Measurements from ENCODE around the gene DEPDC7.

The DEPDC7 gene

DNA sequence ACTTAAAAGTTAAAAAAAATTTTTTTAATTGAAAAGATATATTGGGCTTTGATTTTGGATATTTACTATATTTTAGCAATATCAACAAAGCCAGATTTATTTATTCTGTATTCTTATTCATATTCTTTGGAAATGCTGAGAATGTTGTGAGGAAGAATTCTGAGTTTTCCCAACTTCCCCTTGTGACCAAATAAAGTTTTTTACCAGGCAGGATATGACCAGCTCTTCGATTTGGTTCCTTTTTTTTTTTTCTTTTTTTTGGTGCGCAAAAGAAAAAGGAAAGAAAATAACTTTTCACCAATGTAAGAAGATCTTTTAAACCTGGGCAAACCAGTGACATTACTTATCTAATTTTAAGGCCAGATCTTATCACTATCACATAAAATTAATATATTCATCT lies 36.6 kb downstream of the DEPDC7 start:
- DNase-seq (ENCODE audit: extremely low spot score), result no peak
- ChIA-PET CTCF (interaction anchor here (1.6 to 7.1 kb wide), 2 partner anchors 12 to 13 kb away, joined by 4 to 44 read pairs; no protein-coding TSS in a partner anchor), POLR2A (no interaction called here)
- TF ChIP-seq, protein P1, sequence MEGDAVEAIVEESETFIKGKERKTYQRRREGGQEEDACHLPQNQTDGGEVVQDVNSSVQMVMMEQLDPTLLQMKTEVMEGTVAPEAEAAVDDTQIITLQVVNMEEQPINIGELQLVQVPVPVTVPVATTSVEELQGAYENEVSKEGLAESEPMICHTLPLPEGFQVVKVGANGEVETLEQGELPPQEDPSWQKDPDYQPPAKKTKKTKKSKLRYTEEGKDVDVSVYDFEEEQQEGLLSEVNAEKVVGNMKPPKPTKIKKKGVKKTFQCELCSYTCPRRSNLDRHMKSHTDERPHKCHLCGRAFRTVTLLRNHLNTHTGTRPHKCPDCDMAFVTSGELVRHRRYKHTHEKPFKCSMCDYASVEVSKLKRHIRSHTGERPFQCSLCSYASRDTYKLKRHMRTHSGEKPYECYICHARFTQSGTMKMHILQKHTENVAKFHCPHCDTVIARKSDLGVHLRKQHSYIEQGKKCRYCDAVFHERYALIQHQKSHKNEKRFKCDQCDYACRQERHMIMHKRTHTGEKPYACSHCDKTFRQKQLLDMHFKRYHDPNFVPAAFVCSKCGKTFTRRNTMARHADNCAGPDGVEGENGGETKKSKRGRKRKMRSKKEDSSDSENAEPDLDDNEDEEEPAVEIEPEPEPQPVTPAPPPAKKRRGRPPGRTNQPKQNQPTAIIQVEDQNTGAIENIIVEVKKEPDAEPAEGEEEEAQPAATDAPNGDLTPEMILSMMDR (IDR thresholded peaks at IDR 0.05; ENCODE audit: control extremely low read depth, extremely low read depth, low read depth, missing control alignments), result no peak

GRCh38 chr11:33055375-33055774 lies 39.7 kb downstream of the DEPDC7 start:
- ChIA-PET POLR2A (interaction anchor here (0.6 kb wide), 1 partner anchor 1980 kb away, joined by 4 read pairs; no protein-coding TSS in a partner anchor), CTCF (interaction anchor here (1.2 to 7.1 kb wide), 5 partner anchors 9 to 161 kb away, joined by 3 to 44 read pairs (median 3); no protein-coding TSS in a partner anchor)
- TF ChIP-seq, protein P1 (IDR thresholded peaks at IDR 0.05; ENCODE audit: control extremely low read depth, extremely low read depth, low read depth, missing control alignments), result no peak
- no peak for DNase-seq (ENCODE audit: extremely low spot score)

GRCh38 chr11:33057284-33057683 lies 41.6 kb downstream of the DEPDC7 start:
- TF ChIP-seq, protein P1 (IDR thresholded peaks at IDR 0.05; ENCODE audit: control extremely low read depth, extremely low read depth, low read depth, missing control alignments), result no peak
- ChIA-PET CTCF (no interaction called here), POLR2A (no interaction called here)
- no peak for DNase-seq (ENCODE audit: extremely low spot score)

- POLR2A ChIA-PET, result no interaction called here
- DNase-seq (ENCODE audit: extremely low spot score), result no peak
- CTCF ChIA-PET, result interaction anchor here (1.2 to 10.4 kb wide), 3 partner anchors 13 to 99 kb away, joined by 4 to 155 read pairs (median 6); partner anchors contain the start of gene TCP11L1
- TF ChIP-seq, protein P1 (IDR thresholded peaks at IDR 0.05; ENCODE audit: control extremely low read depth, extremely low read depth, low read depth, missing control alignments), result no peak
Measured at GRCh38 chr11:33059331-33060007, 43.8 kb downstream of the DEPDC7 start.

DNA sequence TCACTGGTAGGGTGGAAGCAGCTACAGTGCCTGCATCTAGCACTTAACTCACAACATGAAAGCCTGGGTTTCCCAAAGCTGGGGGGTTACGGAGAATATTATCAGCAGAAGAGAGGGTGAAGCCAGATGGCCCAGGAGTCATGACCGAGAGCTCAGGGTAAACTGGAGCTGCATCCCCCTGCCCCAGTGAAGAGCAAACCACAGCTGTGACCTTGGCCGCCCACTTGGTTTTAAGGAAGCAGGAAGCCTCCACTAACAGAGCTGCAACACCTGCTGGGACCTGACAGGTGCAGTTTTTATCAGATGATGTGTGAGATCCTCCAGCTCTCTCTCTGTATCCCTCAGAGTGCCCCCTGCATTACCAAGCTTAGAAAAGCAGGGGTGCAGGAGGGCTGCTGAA lies 44.6 kb downstream of the DEPDC7 start:
- DNase-seq (ENCODE audit: extremely low spot score), result no peak
- TF ChIP-seq, protein P1 (IDR thresholded peaks at IDR 0.05; ENCODE audit: control extremely low read depth, extremely low read depth, low read depth, missing control alignments), result no peak
- ChIA-PET POLR2A (interaction anchor here (1.0 to 1.3 kb wide), 2 partner anchors 14 to 21 kb away, joined by 3 read pairs; partner anchors contain the start of gene TCP11L1), CTCF (interaction anchor here (0.8 to 10.4 kb wide), 8 partner anchors 9 to 251 kb away, joined by 3 to 155 read pairs (median 5); partner anchors contain the start of gene TCP11L1)

GRCh38 chr11:33062137-33062536 lies 46.5 kb downstream of the DEPDC7 start:
- POLR2A ChIA-PET, result no interaction called here
- no peak for DNase-seq (ENCODE audit: extremely low spot score)
- TF ChIP-seq, protein P1 (IDR thresholded peaks at IDR 0.05; ENCODE audit: control extremely low read depth, extremely low read depth, low read depth, missing control alignments), result no peak
- CTCF ChIA-PET, result interaction anchor here (1.0 to 10.4 kb wide), 6 partner anchors 14 to 253 kb away, joined by 3 to 155 read pairs (median 4); no protein-coding TSS in a partner anchor
